Stimulated activated CD8-positive, alpha-beta memory T cell treated with anti-CD3 and anti-CD28 coated beads, Interleukin-7, amount 100 ng/mL, for 1 hour (primary cell): ENCODE data around the gene CAPN10.

ENCODE experiments used
- DNase-seq, 2 donors: peaks; one replicate each; pipeline ENCODE4 v3.0.0-alpha.2; 2020; ENCODE audit warnings: low read depth in 2 of 2

The CAPN10 gene

GRCh38 chr2:240589375-240589774, 2.8 kb downstream of the CAPN10 start:
- DNase-seq: no peak

GRCh38 chr2:240589850-240590525, 3.5 kb downstream of the CAPN10 start:
- no peak for DNase-seq

- DNase-seq: no peak
Observed at GRCh38 chr2:240590681-240591111, 4.2 kb downstream of the CAPN10 start.

- DNase-seq: no peak
Observed at GRCh38 chr2:240591226-240591625, 4.7 kb downstream of the CAPN10 start.

GRCh38 chr2:240591784-240592183, 5.2 kb downstream of the CAPN10 start:
- DNase-seq: no peak

- DNase-seq: no peak
Observed at GRCh38 chr2:240593026-240593702, 6.6 kb downstream of the CAPN10 start.

- DNase-seq: no peak
Observed at GRCh38 chr2:240593703-240594451, 7.3 kb downstream of the CAPN10 start.

GRCh38 chr2:240594511-240595380, 8.2 kb downstream of the CAPN10 start:
- no peak for DNase-seq

GRCh38 chr2:240595381-240596079, 9.0 kb downstream of the CAPN10 start:
- DNase-seq: no peak

- DNase-seq: no peak
Observed at GRCh38 chr2:240596080-240596460, 9.5 kb downstream of the CAPN10 start.

GRCh38 chr2:240596491-240596931, 10.0 kb downstream of the CAPN10 start:
- DNase-seq: no peak

- DNase-seq: no peak
Observed at GRCh38 chr2:240597054-240597418, 10.5 kb downstream of the CAPN10 start.

- no peak for DNase-seq
Observed at GRCh38 chr2:240597419-240598181, 11.1 kb downstream of the CAPN10 start.

GRCh38 chr2:240598311-240598911, 11.9 kb downstream of the CAPN10 start:
- DNase-seq: no peak

GRCh38 chr2:240599141-240599583, 12.6 kb downstream of the CAPN10 start:
- no peak for DNase-seq

GRCh38 chr2:240600451-240600961, 14.0 kb downstream of the CAPN10 start:
- DNase-seq: no peak

- no peak for DNase-seq
Observed at GRCh38 chr2:240601061-240601830, 14.7 kb downstream of the CAPN10 start.

GRCh38 chr2:240601831-240602160, 15.3 kb downstream of the CAPN10 start:
- DNase-seq: no peak
